ENCODE data around the gene SLC25A21.
"Not testable (repeated sequence)": the region's sequence is repeated elsewhere in the genome, so short reads cannot be mapped to it uniquely, and the experiment has no call there.

SLC25A21 gene

GRCh38 chr14:37181441-37181840 is 9.0 kb upstream of the SLC25A21 start:
- Histone ChIP-seq H3K27me3 (replicated peaks; ENCODE audit: insufficient read depth, low read length) (no peaks in the 10 kb centered on the region), H3K9me2 (replicated peaks; ENCODE audit: insufficient read depth, low read length) (no peaks in the 10 kb centered on the region), H3K4me3 (ENCODE audit: low read length) (no peak overlapping the region), H3K9ac (ENCODE audit: low read length) (no peak overlapping the region), H3K27ac (ENCODE audit: low read length) (no peak overlapping the region), H2AFZ (ENCODE audit: low read length) (no peak overlapping the region), H3K79me2 (ENCODE audit: low read length) (no peaks in the 10 kb centered on the region), H3K4me2 (ENCODE audit: low read depth, low read length) (no peak overlapping the region), H3K4me1 (ENCODE audit: low read length) (no peaks in the 10 kb centered on the region), H4K20me1 (ENCODE audit: insufficient read depth, low read length) (no peaks in the 10 kb centered on the region), H3K36me3 (replicated peaks; ENCODE audit: insufficient read depth, low read length) (no peaks in the 10 kb centered on the region), H3K9me3 (replicated peaks; ENCODE audit: insufficient read depth, low read length) (no peaks in the 10 kb centered on the region), H3F3A (ENCODE audit: insufficient read depth, low read length) (no peaks in the 10 kb centered on the region)
- no peak for DNase-seq
- TF ChIP-seq EZH2 (optimal IDR thresholded peaks at IDR 0.05; ENCODE audit: low read depth, low read length) (no peak), EZH2phosphoT487 (IDR thresholded peaks at IDR 0.05; ENCODE audit: low read length) (no peak)
- TF ChIP-seq, protein P1, sequence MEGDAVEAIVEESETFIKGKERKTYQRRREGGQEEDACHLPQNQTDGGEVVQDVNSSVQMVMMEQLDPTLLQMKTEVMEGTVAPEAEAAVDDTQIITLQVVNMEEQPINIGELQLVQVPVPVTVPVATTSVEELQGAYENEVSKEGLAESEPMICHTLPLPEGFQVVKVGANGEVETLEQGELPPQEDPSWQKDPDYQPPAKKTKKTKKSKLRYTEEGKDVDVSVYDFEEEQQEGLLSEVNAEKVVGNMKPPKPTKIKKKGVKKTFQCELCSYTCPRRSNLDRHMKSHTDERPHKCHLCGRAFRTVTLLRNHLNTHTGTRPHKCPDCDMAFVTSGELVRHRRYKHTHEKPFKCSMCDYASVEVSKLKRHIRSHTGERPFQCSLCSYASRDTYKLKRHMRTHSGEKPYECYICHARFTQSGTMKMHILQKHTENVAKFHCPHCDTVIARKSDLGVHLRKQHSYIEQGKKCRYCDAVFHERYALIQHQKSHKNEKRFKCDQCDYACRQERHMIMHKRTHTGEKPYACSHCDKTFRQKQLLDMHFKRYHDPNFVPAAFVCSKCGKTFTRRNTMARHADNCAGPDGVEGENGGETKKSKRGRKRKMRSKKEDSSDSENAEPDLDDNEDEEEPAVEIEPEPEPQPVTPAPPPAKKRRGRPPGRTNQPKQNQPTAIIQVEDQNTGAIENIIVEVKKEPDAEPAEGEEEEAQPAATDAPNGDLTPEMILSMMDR (IDR thresholded peaks at IDR 0.05; ENCODE audit: low read length) = no peak

DNA sequence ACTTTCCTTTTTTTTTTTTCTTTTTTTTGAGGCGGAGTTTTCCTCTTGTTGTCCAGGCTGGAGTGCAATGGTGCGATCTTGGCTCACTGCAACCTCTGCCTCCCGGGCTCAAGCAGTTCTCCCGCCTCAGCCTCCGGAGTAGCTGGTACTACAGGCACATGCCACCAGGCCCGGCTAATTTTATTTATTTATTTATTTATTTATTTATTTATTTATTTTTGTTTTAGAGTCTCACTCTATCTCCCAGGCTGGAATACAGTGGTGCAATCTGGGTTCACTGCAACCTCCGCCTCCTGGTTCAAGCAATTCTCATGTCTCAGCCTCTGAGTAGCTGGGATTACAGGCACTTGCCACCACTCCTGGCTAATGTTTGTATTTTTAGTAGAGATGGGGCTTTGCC is 8.5 kb upstream of the SLC25A21 start:
- H3K4me3 ChIP-seq (ENCODE audit: low read length); H3K4me1 ChIP-seq (ENCODE audit: low read length); H3K27me3 ChIP-seq (replicated peaks; ENCODE audit: insufficient read depth, low read length); H2AFZ ChIP-seq (ENCODE audit: low read length); H3K36me3 ChIP-seq (replicated peaks; ENCODE audit: insufficient read depth, low read length); H3F3A ChIP-seq (ENCODE audit: insufficient read depth, low read length); H3K4me2 ChIP-seq (ENCODE audit: low read depth, low read length); DNase-seq; H3K9ac ChIP-seq (ENCODE audit: low read length); H3K9me2 ChIP-seq (replicated peaks; ENCODE audit: insufficient read depth, low read length); H3K9me3 ChIP-seq (replicated peaks; ENCODE audit: insufficient read depth, low read length); H3K27ac ChIP-seq (ENCODE audit: low read length); H3K79me2 ChIP-seq (ENCODE audit: low read length); H4K20me1 ChIP-seq (ENCODE audit: insufficient read depth, low read length): not testable (repeated sequence)

DNA sequence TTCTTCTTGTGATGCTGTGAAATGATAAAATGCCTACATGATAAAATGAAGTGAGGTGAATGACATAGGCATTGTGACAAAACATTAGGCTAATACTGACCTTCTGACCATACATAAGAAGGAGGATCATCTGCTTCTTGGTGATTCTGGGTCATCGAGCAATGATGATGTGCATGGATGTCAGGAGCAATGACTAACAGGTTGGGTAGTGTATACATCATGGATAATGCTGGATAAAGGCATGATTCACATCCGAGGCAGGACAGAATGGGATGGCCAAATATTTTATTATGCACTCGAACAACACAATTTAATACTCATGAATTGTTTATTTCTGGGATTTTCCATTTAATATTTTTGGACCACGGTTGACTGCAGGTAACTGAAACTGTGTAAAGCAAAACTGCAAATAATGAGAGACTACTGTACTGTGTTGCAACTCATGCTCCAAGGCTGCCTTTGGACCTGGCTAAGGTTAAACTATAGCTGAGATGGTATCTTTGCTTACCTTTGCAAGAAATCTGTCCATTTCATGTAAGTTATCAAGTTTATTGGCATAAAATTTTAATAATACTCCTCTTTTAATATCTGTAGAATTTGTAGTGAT is 7.6 kb upstream of the SLC25A21 start:
- no peak overlapping the region for H3K27ac ChIP-seq (ENCODE audit: low read length)

More for the DNA sequence above, 7.6 kb upstream of the SLC25A21 start:
- H4K20me1 ChIP-seq (ENCODE audit: insufficient read depth, low read length) = no peaks in the 10 kb centered on the region
- H3K4me1 ChIP-seq (ENCODE audit: low read length) = no peaks in the 10 kb centered on the region
- no peaks in the 10 kb centered on the region for H3K36me3 ChIP-seq (replicated peaks; ENCODE audit: insufficient read depth, low read length)
- no peaks in the 10 kb centered on the region for H3K79me2 ChIP-seq (ENCODE audit: low read length)
- no peaks in the 10 kb centered on the region for H3K9me3 ChIP-seq (replicated peaks; ENCODE audit: insufficient read depth, low read length)
- no peaks in the 10 kb centered on the region for H3K9me2 ChIP-seq (replicated peaks; ENCODE audit: insufficient read depth, low read length)
- H3K4me2 ChIP-seq (ENCODE audit: low read depth, low read length) = no peak overlapping the region
- no peak overlapping the region for H3K4me3 ChIP-seq (ENCODE audit: low read length)
- no peak overlapping the region for H3K9ac ChIP-seq (ENCODE audit: low read length)
- no peak for DNase-seq
- H2AFZ ChIP-seq (ENCODE audit: low read length) = no peak overlapping the region
- TF ChIP-seq, protein P1 (IDR thresholded peaks at IDR 0.05; ENCODE audit: low read length) = no peak
- TF ChIP-seq EZH2phosphoT487 (IDR thresholded peaks at IDR 0.05; ENCODE audit: low read length) (no peak), EZH2 (optimal IDR thresholded peaks at IDR 0.05; ENCODE audit: low read depth, low read length) (no peak)
- no peaks in the 10 kb centered on the region for H3F3A ChIP-seq (ENCODE audit: insufficient read depth, low read length)
- H3K27me3 ChIP-seq (replicated peaks; ENCODE audit: insufficient read depth, low read length) = no peaks in the 10 kb centered on the region

All from MM.1S (cell line).